Measurements from ENCODE around the gene METAP1D. TPM values are rescaled to one million over a fixed set of nuclear protein-coding genes. Genes with fewer than 3 reads are reported as not detected.
A peak's percentile ranks its signal among the peaks of the same experiment; 100 is the strongest.

Gene METAP1D
- total RNA-seq, 1 experiment from 2014 or later, result 15.8 TPM

- no peaks in the 10 kb centered on the region for H3K27me3 ChIP-seq (ENCODE audit: insufficient read depth, low read length)
- ChIA-PET RAD21 (ENCODE audit: low non-redundant PET in 1 of 2, low total read pairs in 2 of 2, uncharacterized antibody in 2 of 2, unreplicated experiment in 2 of 2) (no interaction called here), POLR2A (no interaction called here), CTCF (interaction anchor here (2.0 kb wide), 1 partner anchor 13 kb away, joined by 6 read pairs; no protein-coding TSS in a partner anchor)
- no peak for DNase-seq (ENCODE audit: low read depth, low spot score)
- BruUV-seq (replicated peaks), result no TSS peak
- H3K9me3 ChIP-seq (ENCODE audit: control insufficient read depth in 1 of 2, insufficient read depth in 1 of 2, low read depth in 1 of 2, low read length in 2 of 2), result no peaks in the 10 kb centered on the region
- H3K9me2 ChIP-seq (ENCODE audit: insufficient read depth), result no peaks in the 10 kb centered on the region
- peaks cover 51 to 78% of the 10 kb centered on the region in 2 experiments for H3K4me1 ChIP-seq (ENCODE audit: control insufficient read depth in 1 of 2, insufficient read depth in 2 of 2, low read length in 2 of 2)
- no peak overlapping the region for H3K27ac ChIP-seq (ENCODE audit: low read depth, low read length)
- TF ChIP-seq CTCF (IDR thresholded peaks at IDR 0.05 in 2 of 3, conservative IDR thresholded peaks at IDR 0.05 in 1 of 3; ENCODE audit: borderline replicate concordance in 1 of 3, insufficient read depth in 1 of 3, low read depth in 2 of 3, low read length in 2 of 3), result no peak
- no peak overlapping the region for H2AFZ ChIP-seq (ENCODE audit: low read depth, low read length, poor library complexity, severe bottlenecking)
- peak overlapping the region; percentile 73 for H3K4me2 ChIP-seq (ENCODE audit: low read length)
- no peaks in the 10 kb centered on the region for H3K79me2 ChIP-seq (ENCODE audit: insufficient read depth, low read length)
- H3K9ac ChIP-seq (ENCODE audit: low read length), result peak overlapping the region; percentile 53; the same call in 1 of the 2 replicates
- H3K36me3 ChIP-seq (ENCODE audit: control insufficient read depth in 1 of 2, insufficient read depth in 2 of 2, low read length in 2 of 2), result no peaks in the 10 kb centered on the region
- no peak for ATAC-seq
- no peaks in the 10 kb centered on the region for H4K20me1 ChIP-seq (ENCODE audit: insufficient read depth)
- intact Hi-C loops (cut with micrococcal nuclease), result loop anchor here (5.0 kb wide), 1 partner anchor 362 kb away; no protein-coding TSS in a partner anchor
- no peak overlapping the region for H3K4me3 ChIP-seq (replicated peaks in 1 of 2; ENCODE audit: low read depth in 1 of 2, low read length in 2 of 2)
Observed at GRCh38 chr2:172100080-172100934, 100.6 kb downstream of the METAP1D start.

- BruUV-seq (replicated peaks), result no TSS peak
- ChIA-PET CTCF (interaction anchor here (2.0 kb wide), 1 partner anchor 395 kb away, joined by 6 read pairs; no protein-coding TSS in a partner anchor), POLR2A (no interaction called here), RAD21 (ENCODE audit: low non-redundant PET in 1 of 2, low total read pairs in 2 of 2, uncharacterized antibody in 2 of 2, unreplicated experiment in 2 of 2) (no interaction called here)
- H2AFZ ChIP-seq (ENCODE audit: low read depth, low read length, poor library complexity, severe bottlenecking), result no peak overlapping the region
- H3K4me1 ChIP-seq (ENCODE audit: control insufficient read depth in 1 of 2, insufficient read depth in 2 of 2, low read length in 2 of 2), result peaks cover 46 to 70% of the 10 kb centered on the region in 2 experiments
- H4K20me1 ChIP-seq (ENCODE audit: insufficient read depth), result no peaks in the 10 kb centered on the region
- no peak for TF ChIP-seq EGR1 (IDR thresholded peaks at IDR 0.05; ENCODE audit: low read depth)
- no peak for TF ChIP-seq SRF (IDR thresholded peaks at IDR 0.05; ENCODE audit: low read depth)
- no peak for TF ChIP-seq SIN3A (IDR thresholded peaks at IDR 0.05; ENCODE audit: low read depth)
- no peak for TF ChIP-seq EZH2phosphoT487 (IDR thresholded peaks at IDR 0.05; ENCODE audit: borderline replicate concordance)
- TF ChIP-seq JUND (IDR thresholded peaks at IDR 0.05), result no peak
- no peak for TF ChIP-seq MAX (IDR thresholded peaks at IDR 0.05)
- no peak for TF ChIP-seq CBX3 (IDR thresholded peaks at IDR 0.05; ENCODE audit: low read depth)
- TF ChIP-seq POLR2A (IDR thresholded peaks at IDR 0.05; ENCODE audit: borderline replicate concordance, extremely low read depth, insufficient read depth, insufficient read length), result no peak
- H3K9ac ChIP-seq (ENCODE audit: low read length), result peak overlapping the region; percentile 63; the same call in 1 of the 2 replicates
- H3K27me3 ChIP-seq (ENCODE audit: insufficient read depth, low read length), result no peaks in the 10 kb centered on the region
- DNase-seq (ENCODE audit: low read depth, low spot score) (no peak), ATAC-seq (no peak)
- no peak overlapping the region for H3K27ac ChIP-seq (ENCODE audit: low read depth, low read length)
- no peaks in the 10 kb centered on the region for H3K9me3 ChIP-seq (ENCODE audit: control insufficient read depth in 1 of 2, insufficient read depth in 1 of 2, low read depth in 1 of 2, low read length in 2 of 2)
- H3K36me3 ChIP-seq (ENCODE audit: control insufficient read depth in 1 of 2, insufficient read depth in 2 of 2, low read length in 2 of 2), result no peaks in the 10 kb centered on the region
- intact Hi-C loops (cut with micrococcal nuclease), result loop anchor here (5.0 kb wide), 1 partner anchor 361 kb away; no protein-coding TSS in a partner anchor
- peak overlapping the region; percentile 86 for H3K4me2 ChIP-seq (ENCODE audit: low read length)
- no peaks in the 10 kb centered on the region for H3K9me2 ChIP-seq (ENCODE audit: insufficient read depth)
- H3K79me2 ChIP-seq (ENCODE audit: insufficient read depth, low read length), result no peaks in the 10 kb centered on the region
- H3K4me3 ChIP-seq (replicated peaks in 1 of 2; ENCODE audit: low read depth in 1 of 2, low read length in 2 of 2), result peak overlapping the region; percentile 60 to 64
Observed at GRCh38 chr2:172100935-172101820, 101.4 kb downstream of the METAP1D start.

Data from HCT116 (cell line).